Measurements from ENCODE around the gene PCOLCE2. TPM values are rescaled to one million over a fixed set of nuclear protein-coding genes. Genes with fewer than 3 reads are reported as not detected.

Gene PCOLCE2
- total RNA-seq, 1 donor from 2014 or later: 2.0 TPM

- TF ChIP-seq, protein P1, sequence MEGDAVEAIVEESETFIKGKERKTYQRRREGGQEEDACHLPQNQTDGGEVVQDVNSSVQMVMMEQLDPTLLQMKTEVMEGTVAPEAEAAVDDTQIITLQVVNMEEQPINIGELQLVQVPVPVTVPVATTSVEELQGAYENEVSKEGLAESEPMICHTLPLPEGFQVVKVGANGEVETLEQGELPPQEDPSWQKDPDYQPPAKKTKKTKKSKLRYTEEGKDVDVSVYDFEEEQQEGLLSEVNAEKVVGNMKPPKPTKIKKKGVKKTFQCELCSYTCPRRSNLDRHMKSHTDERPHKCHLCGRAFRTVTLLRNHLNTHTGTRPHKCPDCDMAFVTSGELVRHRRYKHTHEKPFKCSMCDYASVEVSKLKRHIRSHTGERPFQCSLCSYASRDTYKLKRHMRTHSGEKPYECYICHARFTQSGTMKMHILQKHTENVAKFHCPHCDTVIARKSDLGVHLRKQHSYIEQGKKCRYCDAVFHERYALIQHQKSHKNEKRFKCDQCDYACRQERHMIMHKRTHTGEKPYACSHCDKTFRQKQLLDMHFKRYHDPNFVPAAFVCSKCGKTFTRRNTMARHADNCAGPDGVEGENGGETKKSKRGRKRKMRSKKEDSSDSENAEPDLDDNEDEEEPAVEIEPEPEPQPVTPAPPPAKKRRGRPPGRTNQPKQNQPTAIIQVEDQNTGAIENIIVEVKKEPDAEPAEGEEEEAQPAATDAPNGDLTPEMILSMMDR (IDR thresholded peaks at IDR 0.05; ENCODE audit: unreplicated experiment): no peak
- DNase-seq (ENCODE audit: low spot score, unreplicated experiment): no peak
- Mint-ChIP-seq H3K27ac (no peak overlapping the region), H3K4me1 (ENCODE audit: low read depth) (peaks cover 1% of the 10 kb centered on the region), H3K36me3 (ENCODE audit: insufficient read depth) (peaks cover 5% of the 10 kb centered on the region), H3K9me3 (ENCODE audit: low read depth) (no peaks in the 10 kb centered on the region), H3K27me3 (no peaks in the 10 kb centered on the region), H3K4me3 (ENCODE audit: low read depth) (no peak overlapping the region)
Observed at GRCh38 chr3:142784228-142784627, 104.7 kb downstream of the PCOLCE2 start.

GRCh38 chr3:142782616-142783015, 106.3 kb downstream of the PCOLCE2 start:
- no peak for DNase-seq (ENCODE audit: low spot score, unreplicated experiment)
- H3K27ac Mint-ChIP-seq: no peak overlapping the region
- H3K36me3 Mint-ChIP-seq (ENCODE audit: insufficient read depth): peaks cover 5% of the 10 kb centered on the region
- peaks cover 1% of the 10 kb centered on the region for H3K4me1 Mint-ChIP-seq (ENCODE audit: low read depth)
- H3K4me3 Mint-ChIP-seq (ENCODE audit: low read depth): no peak overlapping the region
- H3K27me3 Mint-ChIP-seq: no peaks in the 10 kb centered on the region
- H3K9me3 Mint-ChIP-seq (ENCODE audit: low read depth): no peaks in the 10 kb centered on the region
- TF ChIP-seq, protein P1 (IDR thresholded peaks at IDR 0.05; ENCODE audit: unreplicated experiment): no peak

GRCh38 chr3:142779591-142779990, 109.3 kb downstream of the PCOLCE2 start:
- Mint-ChIP-seq H3K36me3 (ENCODE audit: insufficient read depth) (peaks cover under 1% of the 10 kb centered on the region), H3K27me3 (no peaks in the 10 kb centered on the region), H3K4me3 (ENCODE audit: low read depth) (no peak overlapping the region), H3K9me3 (ENCODE audit: low read depth) (no peaks in the 10 kb centered on the region), H3K4me1 (ENCODE audit: low read depth) (no peaks in the 10 kb centered on the region), H3K27ac (no peak overlapping the region)
- no peak for DNase-seq (ENCODE audit: low spot score, unreplicated experiment)
- TF ChIP-seq, protein P1 (IDR thresholded peaks at IDR 0.05; ENCODE audit: unreplicated experiment): no peak

DNA sequence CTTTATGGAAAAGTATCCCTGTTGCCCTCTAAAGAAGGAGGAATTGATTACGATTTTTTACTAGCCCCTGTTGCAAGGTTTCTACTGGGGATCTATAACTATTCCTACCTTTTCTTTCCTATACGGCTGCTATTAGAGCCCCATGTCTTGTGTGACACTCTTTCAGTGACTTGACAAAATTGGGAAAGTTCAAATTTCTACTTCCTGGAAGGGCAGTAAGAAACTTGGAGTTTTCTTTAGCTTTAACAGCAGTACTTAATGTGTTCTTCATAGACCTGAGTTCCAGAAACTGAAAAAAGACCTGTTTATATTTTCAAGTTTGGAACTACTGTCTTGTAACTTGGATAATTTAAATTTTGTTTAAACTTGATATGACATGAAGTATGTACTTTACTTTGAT, 110.3 kb downstream of the PCOLCE2 start:
- Mint-ChIP-seq H3K4me1 (ENCODE audit: low read depth) (no peaks in the 10 kb centered on the region), H3K36me3 (ENCODE audit: insufficient read depth) (no peaks in the 10 kb centered on the region)

GRCh38 chr3:142777927-142778326, 111.0 kb downstream of the PCOLCE2 start:
- DNase-seq (ENCODE audit: low spot score, unreplicated experiment): no peak
- Mint-ChIP-seq H3K27me3 (no peaks in the 10 kb centered on the region), H3K36me3 (ENCODE audit: insufficient read depth) (no peaks in the 10 kb centered on the region), H3K27ac (no peak overlapping the region), H3K9me3 (ENCODE audit: low read depth) (no peaks in the 10 kb centered on the region), H3K4me3 (ENCODE audit: low read depth) (no peak overlapping the region), H3K4me1 (ENCODE audit: low read depth) (no peaks in the 10 kb centered on the region)
- TF ChIP-seq, protein P1 (IDR thresholded peaks at IDR 0.05; ENCODE audit: unreplicated experiment): no peak

More for the DNA sequence above, 110.3 kb downstream of the PCOLCE2 start:
- H3K27ac Mint-ChIP-seq: no peak overlapping the region
- H3K9me3 Mint-ChIP-seq (ENCODE audit: low read depth): no peaks in the 10 kb centered on the region
- TF ChIP-seq, protein P1 (IDR thresholded peaks at IDR 0.05; ENCODE audit: unreplicated experiment): no peak
- DNase-seq (ENCODE audit: low spot score, unreplicated experiment): no peak
- no peaks in the 10 kb centered on the region for H3K27me3 Mint-ChIP-seq
- no peak overlapping the region for H3K4me3 Mint-ChIP-seq (ENCODE audit: low read depth)

Data from progenitor cell of endocrine pancreas (in vitro differentiated cells).